Smooth muscle cell (in vitro differentiated cells): ENCODE data around the gene KLK13. TPM values are rescaled to one million over a fixed set of nuclear protein-coding genes. Genes with fewer than 3 reads are reported as not detected.
A peak's percentile ranks its signal among the peaks of the same experiment; 100 is the strongest.

ENCODE experiments used
- DNase-seq: peaks from one replicate; lab custom pipeline; 2025; ENCODE audit not compliant: unreplicated experiment; lab: John Stamatoyannopoulos, UW
- H2AFZ ChIP-seq: fragments of 200-600 bp; sonication (generic); 2 replicates; pipeline ENCODE4 v1.6.0; 2016; ENCODE audit warnings: antibody characterized with exemption, low read depth, mild to moderate bottlenecking
- H3F3A ChIP-seq: fragments of 200-600 bp; sonication (generic); 2 replicates; pipeline ENCODE4 v1.6.0; 2017; ENCODE audit warnings: antibody characterized with exemption, low read depth
- H3K27ac ChIP-seq: fragments of 200-600 bp; sonication (generic); 2 replicates; pipeline ENCODE4 v1.5.1; 2016; ENCODE audit warnings: low read depth, mild to moderate bottlenecking
- H3K27me3 ChIP-seq: fragments of 200-600 bp; sonication (generic); 2 replicates; pipeline ENCODE4 v1.6.1; 2016; ENCODE audit warnings: low read depth, mild to moderate bottlenecking
- H3K36me3 ChIP-seq: fragments of 200-600 bp; sonication (generic); 2 replicates; pipeline ENCODE4 v1.5.1; 2016; ENCODE audit warnings: low read depth
- H3K4me1 ChIP-seq: fragments of 200-600 bp; sonication (generic); 2 replicates; pipeline ENCODE4 v1.5.1; 2016; ENCODE audit warnings: low read depth
- H3K4me2 ChIP-seq: fragments of 200-600 bp; sonication (generic); 2 replicates; pipeline ENCODE4 v1.6.0; 2016; ENCODE audit warnings: mild to moderate bottlenecking
- H3K4me3 ChIP-seq: fragments of 200-600 bp; sonication (generic); 2 replicates; pipeline ENCODE4 v1.5.1; 2016; ENCODE audit warnings: mild to moderate bottlenecking
- H3K79me2 ChIP-seq: fragments of 200-600 bp; sonication (generic); 2 replicates; pipeline ENCODE4 v1.6.0; 2016; ENCODE audit warnings: low read depth, mild to moderate bottlenecking
- H3K9ac ChIP-seq: fragments of 200-600 bp; sonication (generic); 2 replicates; pipeline ENCODE4 v1.6.0; 2016; ENCODE audit warnings: low read depth
- H3K9me3 ChIP-seq: fragments of 200-600 bp; sonication (generic); replicated peaks from 2 replicates; pipeline ENCODE4 v1.5.1; 2016; ENCODE audit warnings: low read depth
- H4K20me1 ChIP-seq: fragments of 200-600 bp; sonication (generic); 2 replicates; pipeline ENCODE4 v1.6.0; 2016; ENCODE audit warnings: low read depth
- CTCF ChIP-seq: fragments of 200-600 bp; sonication (generic); IDR thresholded peaks from 2 replicates; pipeline ENCODE4 v1.5.1; 2017; ENCODE audit warnings: borderline replicate concordance, mild to moderate bottlenecking, antibody characterized with exemption; ENCODE audit not compliant: insufficient read depth, poor library complexity, severe bottlenecking
- WGBS: methylation state at CpG from one replicate; pipeline ENCODE4 v1.1.7; 2016; ENCODE audit warnings: low lambda C conversion rate; 5-methylcytosine and 5-hydroxymethylcytosine counted together
- polyA plus RNA-seq: library from polyadenylated mRNA; unstranded; fragments of >200 nt; fragmentation: Nextera tagmentation; extraction: Ambion mirVana; gene quantifications from 2 replicates; pipeline ENCODE4 v1.2.1, GENCODE V29; 2016
- total RNA-seq: library from RNA; depleted of rRNA; stranded (reverse); fragments of >200 nt; gene quantifications from 2 replicates; pipeline ENCODE4 v1.2.3, GENCODE V29; 2014

The KLK13 gene
- total and polyA plus RNA-seq, 2 experiments from 2014 or later: 0.72 to 1.3 TPM

GRCh38 chr19:51018745-51019543 is 45.9 kb downstream of the KLK13 start:
- H3K9ac ChIP-seq: no peak overlapping the region
- DNase-seq: no peak
- no peak overlapping the region for H2AFZ ChIP-seq
- H3K36me3 ChIP-seq: no peaks in the 10 kb centered on the region
- no peaks in the 10 kb centered on the region for H4K20me1 ChIP-seq
- H3F3A ChIP-seq: no peaks in the 10 kb centered on the region
- peaks cover 63% of the 10 kb centered on the region for H3K27me3 ChIP-seq
- peak overlapping the region; percentile 10 for H3K4me3 ChIP-seq
- peaks cover 14% of the 10 kb centered on the region for H3K4me1 ChIP-seq
- TF ChIP-seq CTCF: no peak
- peak overlapping the region; percentile 69 for H3K4me2 ChIP-seq
- H3K9me3 ChIP-seq: no peaks in the 10 kb centered on the region
- no peaks in the 10 kb centered on the region for H3K79me2 ChIP-seq
- no peak overlapping the region for H3K27ac ChIP-seq
- 4% methylated on average over 32 of the region's 68 CpGs for WGBS

- Histone ChIP-seq H3K9ac (no peak overlapping the region), H3K36me3 (no peaks in the 10 kb centered on the region), H3K79me2 (no peaks in the 10 kb centered on the region), H3K4me3 (peak overlapping the region; percentile 46), H3K27ac (no peak overlapping the region), H2AFZ (peak overlapping the region; percentile 54), H3K27me3 (peaks cover 60% of the 10 kb centered on the region), H3K9me3 (no peaks in the 10 kb centered on the region), H3F3A (no peaks in the 10 kb centered on the region), H3K4me1 (peaks cover 14% of the 10 kb centered on the region), H4K20me1 (no peaks in the 10 kb centered on the region), H3K4me2 (peak overlapping the region; percentile 83)
- WGBS: 4% methylated on average over 62 of the region's 68 CpGs
- DNase-seq: no peak
- peak; percentile 52 for TF ChIP-seq CTCF
Measured at GRCh38 chr19:51016798-51017683, 47.9 kb downstream of the KLK13 start.

- 90% methylated on average over 19 of the region's 19 CpGs for WGBS
- Histone ChIP-seq H3K27me3 (peaks cover 60% of the 10 kb centered on the region), H4K20me1 (no peaks in the 10 kb centered on the region), H3K4me3 (no peak overlapping the region), H3K79me2 (no peaks in the 10 kb centered on the region), H2AFZ (no peak overlapping the region), H3K4me2 (no peak overlapping the region), H3K4me1 (peaks cover 11% of the 10 kb centered on the region), H3K9ac (no peak overlapping the region), H3K9me3 (no peaks in the 10 kb centered on the region), H3K27ac (no peak overlapping the region), H3F3A (no peaks in the 10 kb centered on the region), H3K36me3 (no peaks in the 10 kb centered on the region)
- no peak for DNase-seq
- TF ChIP-seq CTCF: no peak
Measured at GRCh38 chr19:51015691-51016267, 49.1 kb downstream of the KLK13 start.
